Measurements from ENCODE around the gene DUSP15. TPM values are rescaled to one million over a fixed set of nuclear protein-coding genes. Genes with fewer than 3 reads are reported as not detected.

Gene DUSP15
- polyA plus RNA-seq, 3 donors, result not detected

DNA sequence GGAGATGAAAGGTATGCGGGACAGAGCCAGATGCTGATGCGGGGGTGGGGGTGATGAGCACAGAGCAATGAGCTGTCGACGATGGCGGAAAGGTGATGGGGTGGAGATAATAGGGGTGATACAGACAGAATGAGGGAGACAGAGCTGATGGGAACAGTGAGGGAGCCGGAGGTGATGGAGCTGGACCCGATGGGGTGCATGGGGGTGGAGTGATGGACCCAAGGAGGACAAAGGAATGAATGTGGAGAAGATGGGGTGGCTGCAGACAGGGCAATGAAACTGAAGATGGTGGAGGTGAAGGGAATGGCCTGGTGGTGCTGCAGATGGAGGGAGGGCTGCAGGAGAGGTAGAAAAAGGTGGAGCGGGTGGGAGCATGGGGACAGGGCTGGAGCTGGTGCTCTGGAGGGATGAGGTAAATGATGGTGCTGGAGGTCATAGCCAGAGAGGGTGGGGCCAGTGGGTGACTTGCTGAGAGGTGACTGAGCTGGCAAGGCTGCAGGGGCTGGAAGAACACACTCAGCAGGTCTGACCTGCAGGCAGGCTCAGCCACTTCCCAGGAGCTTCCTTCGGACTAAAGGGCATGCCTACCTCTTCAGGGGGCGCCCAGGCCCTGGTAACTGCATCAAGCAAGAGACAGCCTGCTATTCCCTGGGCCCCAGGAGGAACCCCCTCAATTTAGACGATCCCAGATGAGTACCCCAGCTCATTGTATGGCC, 18.9 kb downstream of the DUSP15 start:
- Mint-ChIP-seq H3K27ac (no peak overlapping the region), H3K9me3 (peaks cover 0 to 2% (median 0%) of the 10 kb centered on the region in 7 donors), H3K27me3 (ENCODE audit: low read depth in 3 of 3) (peaks cover 19 to 28% (median 23%) of the 10 kb centered on the region in 3 donors), H3K36me3 (no peaks in the 10 kb centered on the region), H3K4me3 (no peak overlapping the region), H3K4me1 (no peaks in the 10 kb centered on the region)
- intact Hi-C loops (cut with micrococcal nuclease), result loop anchor here (5.0 to 10.0 kb wide), 2 partner anchors 101 to 243 kb away; partner anchors contain the start of gene PDRG1 (in 2 of the 2)
- no peak overlapping the region for H3K4me3 ChIP-seq (replicated peaks in 1 of 3; ENCODE audit: low read depth in 2 of 3, low read length in 3 of 3)
- H3K36me3 ChIP-seq (replicated peaks in 1 of 2; ENCODE audit: control insufficient read depth in 1 of 2, insufficient read depth in 2 of 2, low read length in 2 of 2), result no peaks in the 10 kb centered on the region
- H3K27me3 ChIP-seq (ENCODE audit: control insufficient read depth in 2 of 2, insufficient read depth in 2 of 2, low read length in 2 of 2), result peaks cover 0 to 18% of the 10 kb centered on the region in 2 donors
- no peaks in the 10 kb centered on the region for H3K79me2 ChIP-seq (ENCODE audit: insufficient read depth, low read length)
- no peaks in the 10 kb centered on the region for H4K20me1 ChIP-seq (ENCODE audit: insufficient read depth, low read length)
- H3K4me1 ChIP-seq (ENCODE audit: control insufficient read depth in 1 of 2, insufficient read depth in 2 of 2, low read length in 2 of 2), result peaks cover 0 to 1% of the 10 kb centered on the region in 2 donors
- TF ChIP-seq, protein P1, sequence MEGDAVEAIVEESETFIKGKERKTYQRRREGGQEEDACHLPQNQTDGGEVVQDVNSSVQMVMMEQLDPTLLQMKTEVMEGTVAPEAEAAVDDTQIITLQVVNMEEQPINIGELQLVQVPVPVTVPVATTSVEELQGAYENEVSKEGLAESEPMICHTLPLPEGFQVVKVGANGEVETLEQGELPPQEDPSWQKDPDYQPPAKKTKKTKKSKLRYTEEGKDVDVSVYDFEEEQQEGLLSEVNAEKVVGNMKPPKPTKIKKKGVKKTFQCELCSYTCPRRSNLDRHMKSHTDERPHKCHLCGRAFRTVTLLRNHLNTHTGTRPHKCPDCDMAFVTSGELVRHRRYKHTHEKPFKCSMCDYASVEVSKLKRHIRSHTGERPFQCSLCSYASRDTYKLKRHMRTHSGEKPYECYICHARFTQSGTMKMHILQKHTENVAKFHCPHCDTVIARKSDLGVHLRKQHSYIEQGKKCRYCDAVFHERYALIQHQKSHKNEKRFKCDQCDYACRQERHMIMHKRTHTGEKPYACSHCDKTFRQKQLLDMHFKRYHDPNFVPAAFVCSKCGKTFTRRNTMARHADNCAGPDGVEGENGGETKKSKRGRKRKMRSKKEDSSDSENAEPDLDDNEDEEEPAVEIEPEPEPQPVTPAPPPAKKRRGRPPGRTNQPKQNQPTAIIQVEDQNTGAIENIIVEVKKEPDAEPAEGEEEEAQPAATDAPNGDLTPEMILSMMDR (IDR thresholded peaks at IDR 0.05), result no peak
- DNase-seq, result no peak
- H2AFZ ChIP-seq (ENCODE audit: insufficient read depth, low read depth, low read length, poor library complexity, severe bottlenecking), result no peak overlapping the region
- no peak overlapping the region for H3K27ac ChIP-seq (ENCODE audit: low read depth in 1 of 2, low read length in 2 of 2)
- no peak overlapping the region for H3K9ac ChIP-seq (ENCODE audit: insufficient read depth, low read length, poor library complexity, severe bottlenecking)
- H3K4me2 ChIP-seq (replicated peaks; ENCODE audit: extremely low read depth, low read length, poor library complexity, severe bottlenecking), result no peak overlapping the region
- no peaks in the 10 kb centered on the region for H3K9me3 ChIP-seq (replicated peaks in 1 of 2; ENCODE audit: control insufficient read depth in 1 of 2, insufficient read depth in 1 of 2, low read length in 2 of 2)
- WGBS (ENCODE audit: insufficient coverage), result 86% methylated on average over 10 of the region's 11 CpGs

DNA sequence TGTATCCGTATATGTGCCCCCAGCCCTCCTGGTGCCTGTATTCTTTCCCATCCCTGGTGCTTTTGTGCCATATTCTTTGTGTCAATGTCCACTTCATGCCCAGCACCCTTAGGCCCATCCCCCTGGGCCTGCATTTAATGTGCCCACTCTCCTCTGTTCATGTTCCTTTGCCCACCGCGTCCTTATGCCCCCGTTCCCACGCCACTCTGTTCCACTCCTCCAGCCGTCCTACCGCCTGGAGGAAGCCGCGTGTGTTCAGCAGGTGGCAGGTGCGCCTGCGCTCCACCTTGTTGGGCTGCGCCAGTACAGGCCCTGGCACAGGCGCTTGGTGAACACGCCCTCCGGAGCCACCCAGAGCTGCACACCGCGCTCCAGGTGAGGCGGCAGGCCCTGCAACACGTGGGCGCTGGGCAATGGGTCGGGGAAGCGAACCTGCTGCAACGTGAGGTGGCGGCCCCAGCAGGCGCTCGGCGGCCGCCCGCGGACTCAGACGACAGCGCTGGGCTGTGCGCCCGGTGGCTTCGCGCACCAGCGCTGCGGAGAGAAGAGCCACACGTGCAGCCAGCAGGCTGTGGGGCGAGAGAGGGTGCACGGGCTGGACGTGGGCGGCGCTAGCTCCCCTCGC, 20.9 kb downstream of the DUSP15 start:
- no peaks in the 10 kb centered on the region for H3K36me3 ChIP-seq (replicated peaks in 1 of 2; ENCODE audit: control insufficient read depth in 1 of 2, insufficient read depth in 2 of 2, low read length in 2 of 2)
- WGBS (ENCODE audit: insufficient coverage), result 53% methylated on average over 36 of the region's 45 CpGs
- H3K4me3 Mint-ChIP-seq, result peak overlapping the region in 1 of 2 donors; percentile 17
- no peaks in the 10 kb centered on the region for H3K4me1 ChIP-seq (ENCODE audit: control insufficient read depth in 1 of 2, insufficient read depth in 2 of 2, low read length in 2 of 2)
- peaks cover 19 to 28% (median 23%) of the 10 kb centered on the region in 3 donors for H3K27me3 Mint-ChIP-seq (ENCODE audit: low read depth in 3 of 3)
- no peak overlapping the region for H3K4me3 ChIP-seq (replicated peaks in 1 of 3; ENCODE audit: low read depth in 2 of 3, low read length in 3 of 3)
- no peaks in the 10 kb centered on the region for H3K9me3 ChIP-seq (replicated peaks in 1 of 2; ENCODE audit: control insufficient read depth in 1 of 2, insufficient read depth in 1 of 2, low read length in 2 of 2)
- no peak overlapping the region for H3K27ac ChIP-seq (ENCODE audit: low read depth in 1 of 2, low read length in 2 of 2)
- H3K27ac Mint-ChIP-seq, result no peak overlapping the region
- no peak overlapping the region for H2AFZ ChIP-seq (ENCODE audit: insufficient read depth, low read depth, low read length, poor library complexity, severe bottlenecking)
- H4K20me1 ChIP-seq (ENCODE audit: insufficient read depth, low read length), result no peaks in the 10 kb centered on the region
- no peak for DNase-seq
- H3K79me2 ChIP-seq (ENCODE audit: insufficient read depth, low read length), result no peaks in the 10 kb centered on the region
- peaks cover 0 to 2% (median 0%) of the 10 kb centered on the region in 7 donors for H3K9me3 Mint-ChIP-seq
- TF ChIP-seq, protein P1 (IDR thresholded peaks at IDR 0.05), result no peak
- H3K4me1 Mint-ChIP-seq, result no peaks in the 10 kb centered on the region
- intact Hi-C loops (cut with micrococcal nuclease), result no loop called here
- no peak overlapping the region for H3K4me2 ChIP-seq (replicated peaks; ENCODE audit: extremely low read depth, low read length, poor library complexity, severe bottlenecking)
- peaks cover 0 to 18% of the 10 kb centered on the region in 2 donors for H3K27me3 ChIP-seq (ENCODE audit: control insufficient read depth in 2 of 2, insufficient read depth in 2 of 2, low read length in 2 of 2)
- no peak overlapping the region for H3K9ac ChIP-seq (ENCODE audit: insufficient read depth, low read length, poor library complexity, severe bottlenecking)
- H3K36me3 Mint-ChIP-seq, result no peaks in the 10 kb centered on the region

All from CD14-positive monocyte (primary cell).